Activated naive CD4-positive, alpha-beta T cell treated with anti-CD3 and anti-CD28 coated beads, Interleukin-2, amount 10 ng/mL, durations not matched to agents 7 days and 5 days (primary cell): ENCODE results near the gene STIP1.

Experiments
- CTCF ChIA-PET: fragments of 350-600 bp; sonication (Branson Sonifier 250); formaldehyde crosslinking; loops from one replicate; lab custom pipeline; 2021; ENCODE audit warnings: antibody characterized with exemption; lab: Charles Lee
- DNase-seq: peaks from one replicate; pipeline ENCODE4 v3.0.0-alpha.2; 2020
- H3K27ac Mint-ChIP-seq: one replicate; pipeline ENCODE4 v1.8.0; 2021; ENCODE audit warnings: mild to moderate bottlenecking, moderate library complexity, mixed read lengths
- H3K27me3 Mint-ChIP-seq: one replicate; pipeline ENCODE4 v1.8.0; 2021; ENCODE audit warnings: mild to moderate bottlenecking, mixed read lengths
- H3K36me3 Mint-ChIP-seq: one replicate; pipeline ENCODE4 v1.8.0; 2021; ENCODE audit warnings: mixed read lengths
- H3K4me1 Mint-ChIP-seq: one replicate; pipeline ENCODE4 v1.8.0; 2021; ENCODE audit warnings: mixed read lengths
- H3K4me3 Mint-ChIP-seq: one replicate; pipeline ENCODE4 v1.8.0; 2021; ENCODE audit warnings: mild to moderate bottlenecking, moderate library complexity, mixed read lengths
- H3K9me3 Mint-ChIP-seq: one replicate; pipeline ENCODE4 v1.8.0; 2021; ENCODE audit warnings: mixed read lengths

STIP1 gene

DNA sequence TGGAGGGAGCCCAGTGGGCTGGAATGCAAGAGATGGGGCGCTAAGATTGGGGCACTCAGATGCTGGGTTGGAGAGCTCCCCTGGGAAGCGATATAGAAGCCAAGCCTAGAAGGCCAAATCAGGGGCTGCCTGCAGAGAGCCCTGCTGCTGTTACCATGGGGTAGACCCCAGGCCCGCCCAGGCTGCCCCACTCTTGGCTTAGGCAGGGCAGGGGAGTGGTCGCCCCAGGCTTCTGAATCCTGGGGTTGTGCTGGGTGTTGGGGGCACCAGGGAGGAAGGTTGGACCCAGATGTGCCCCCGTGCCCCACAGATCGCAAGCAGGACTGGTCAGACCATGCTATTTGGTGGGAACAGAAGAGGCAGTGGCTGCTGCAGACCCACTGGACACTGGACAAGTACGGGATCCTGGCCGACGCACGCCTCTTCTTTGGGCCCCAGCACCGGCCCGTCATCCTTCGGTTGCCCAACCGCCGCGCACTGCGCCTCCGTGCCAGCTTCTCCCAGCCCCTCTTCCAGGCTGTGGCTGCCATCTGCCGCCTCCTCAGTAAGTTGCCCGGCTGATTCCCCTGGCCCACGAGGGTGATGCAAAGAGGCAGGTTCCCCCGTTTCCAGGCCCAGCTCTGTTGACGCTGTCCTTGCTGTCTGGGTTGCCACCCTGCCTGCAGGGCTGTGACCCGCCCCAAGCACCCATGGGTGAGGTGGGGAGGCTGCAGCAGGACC, 24.5 kb downstream of the STIP1 start:
- H3K4me3 Mint-ChIP-seq, result no peak overlapping the region
- no peaks in the 10 kb centered on the region for H3K9me3 Mint-ChIP-seq
- H3K4me1 Mint-ChIP-seq, result peaks cover 49% of the 10 kb centered on the region
- H3K27ac Mint-ChIP-seq, result peak overlapping the region; percentile 24
- DNase-seq, result no peak
- CTCF ChIA-PET, result interaction anchor here (1.8 kb wide), 1 partner anchor 16 kb away, joined by 7 read pairs; the partner anchor contains the start of genes NUDT22 and TRPT1
- no peaks in the 10 kb centered on the region for H3K27me3 Mint-ChIP-seq
- H3K36me3 Mint-ChIP-seq, result peaks cover 49% of the 10 kb centered on the region

DNA sequence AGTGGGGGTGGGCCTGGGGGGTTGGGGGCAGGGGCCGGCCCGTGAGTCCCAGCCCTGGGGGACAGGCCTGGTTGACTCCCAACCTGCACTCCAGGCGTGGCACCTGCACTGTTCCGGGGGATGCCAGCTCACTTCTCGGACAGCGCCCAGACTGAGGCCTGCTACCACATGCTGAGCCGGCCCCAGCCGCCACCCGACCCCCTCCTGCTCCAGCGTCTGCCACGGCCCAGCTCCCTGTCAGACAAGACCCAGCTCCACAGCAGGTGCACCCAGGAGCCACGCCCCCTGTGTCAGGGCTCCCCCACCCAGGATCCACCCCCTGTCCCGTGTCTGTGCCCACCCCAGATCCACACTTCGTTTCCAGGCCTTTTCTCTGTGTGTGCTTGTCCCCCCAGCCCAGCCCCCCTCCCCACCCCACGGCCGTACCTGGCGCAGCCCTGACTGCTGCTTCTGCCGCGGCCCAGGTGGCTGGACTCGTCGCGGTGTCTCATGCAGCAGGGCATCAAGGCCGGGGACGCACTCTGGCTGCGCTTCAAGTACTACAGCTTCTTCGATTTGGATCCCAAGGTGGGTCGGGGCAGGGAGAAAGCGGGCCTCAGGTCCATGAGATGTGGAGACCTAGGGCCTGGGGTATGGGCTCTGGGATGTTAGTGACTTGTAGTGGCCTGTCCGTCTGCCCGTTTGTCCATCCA, 25.4 kb downstream of the STIP1 start:
- peak overlapping the region; percentile 42 for H3K27ac Mint-ChIP-seq
- no peak overlapping the region for H3K4me3 Mint-ChIP-seq
- CTCF ChIA-PET, result no interaction called here
- no peaks in the 10 kb centered on the region for H3K9me3 Mint-ChIP-seq
- H3K36me3 Mint-ChIP-seq, result peaks cover 51% of the 10 kb centered on the region
- H3K4me1 Mint-ChIP-seq, result peaks cover 40% of the 10 kb centered on the region
- no peak for DNase-seq
- no peaks in the 10 kb centered on the region for H3K27me3 Mint-ChIP-seq

GRCh38 chr11:64216879-64217278, 30.9 kb downstream of the STIP1 start:
- Mint-ChIP-seq H3K4me3 (no peak overlapping the region), H3K27me3 (no peaks in the 10 kb centered on the region), H3K27ac (no peak overlapping the region), H3K36me3 (peaks cover 38% of the 10 kb centered on the region), H3K9me3 (no peaks in the 10 kb centered on the region), H3K4me1 (peaks cover 13% of the 10 kb centered on the region)
- no peak for DNase-seq
- CTCF ChIA-PET, result interaction anchor here (5.1 kb wide), 1 partner anchor 10 kb away, joined by 28 read pairs; the partner anchor contains the start of gene FERMT3

GRCh38 chr11:64218628-64219353, 32.8 kb downstream of the STIP1 start:
- H3K36me3 Mint-ChIP-seq, result peaks cover 30% of the 10 kb centered on the region
- CTCF ChIA-PET, result interaction anchor here (5.1 kb wide), 1 partner anchor 12 kb away, joined by 28 read pairs; the partner anchor contains the start of gene FERMT3
- H3K4me3 Mint-ChIP-seq, result no peak overlapping the region
- DNase-seq, result no peak
- H3K27ac Mint-ChIP-seq, result no peak overlapping the region
- no peaks in the 10 kb centered on the region for H3K9me3 Mint-ChIP-seq
- peaks cover 8% of the 10 kb centered on the region for H3K4me1 Mint-ChIP-seq
- H3K27me3 Mint-ChIP-seq, result no peaks in the 10 kb centered on the region

- Mint-ChIP-seq H3K4me3 (no peak overlapping the region), H3K27me3 (no peaks in the 10 kb centered on the region), H3K4me1 (peaks cover 13% of the 10 kb centered on the region), H3K36me3 (peaks cover 28% of the 10 kb centered on the region), H3K27ac (no peak overlapping the region), H3K9me3 (no peaks in the 10 kb centered on the region)
- CTCF ChIA-PET, result interaction anchor here (5.1 kb wide), 1 partner anchor 13 kb away, joined by 28 read pairs; the partner anchor contains the start of gene FERMT3
- no peak for DNase-seq
These were observed 33.3 kb downstream of the STIP1 start for GRCh38 chr11:64219354-64219684.

DNA sequence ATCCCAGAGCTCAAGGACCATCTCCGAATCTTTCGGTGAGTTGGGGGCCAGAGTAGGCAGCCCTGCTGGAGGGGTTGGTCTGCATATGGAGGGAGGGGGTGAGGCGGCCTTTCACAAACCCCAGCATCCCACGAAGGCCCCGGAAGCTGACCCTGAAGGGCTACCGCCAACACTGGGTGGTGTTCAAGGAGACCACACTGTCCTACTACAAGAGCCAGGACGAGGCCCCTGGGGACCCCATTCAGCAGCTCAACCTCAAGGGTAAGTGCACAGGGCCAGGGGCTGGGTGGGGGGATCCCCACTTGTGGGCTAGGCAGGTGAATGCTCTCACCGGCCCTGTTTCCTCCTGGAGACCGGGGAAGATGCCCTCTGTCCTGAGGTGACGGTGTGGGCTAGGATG, 33.8 kb downstream of the STIP1 start:
- no peak for DNase-seq
- Mint-ChIP-seq H3K36me3 (peaks cover 28% of the 10 kb centered on the region), H3K27me3 (no peaks in the 10 kb centered on the region), H3K4me3 (no peak overlapping the region), H3K27ac (no peak overlapping the region), H3K4me1 (peaks cover 14% of the 10 kb centered on the region), H3K9me3 (no peaks in the 10 kb centered on the region)
- CTCF ChIA-PET, result interaction anchor here (5.1 kb wide), 1 partner anchor 13 kb away, joined by 28 read pairs; the partner anchor contains the start of gene FERMT3

GRCh38 chr11:64220271-64220670, 34.3 kb downstream of the STIP1 start:
- no peak for DNase-seq
- no peak overlapping the region for H3K4me3 Mint-ChIP-seq
- H3K27ac Mint-ChIP-seq, result no peak overlapping the region
- no peaks in the 10 kb centered on the region for H3K27me3 Mint-ChIP-seq
- H3K9me3 Mint-ChIP-seq, result no peaks in the 10 kb centered on the region
- CTCF ChIA-PET, result no interaction called here
- H3K36me3 Mint-ChIP-seq, result peaks cover 24% of the 10 kb centered on the region
- H3K4me1 Mint-ChIP-seq, result peaks cover 15% of the 10 kb centered on the region

- Mint-ChIP-seq H3K4me3 (no peak overlapping the region), H3K27ac (no peak overlapping the region), H3K36me3 (peaks cover 24% of the 10 kb centered on the region), H3K9me3 (no peaks in the 10 kb centered on the region), H3K4me1 (peaks cover 17% of the 10 kb centered on the region), H3K27me3 (no peaks in the 10 kb centered on the region)
- DNase-seq, result no peak
- CTCF ChIA-PET, result no interaction called here
These were observed 34.8 kb downstream of the STIP1 start for GRCh38 chr11:64220798-64221197.

DNA sequence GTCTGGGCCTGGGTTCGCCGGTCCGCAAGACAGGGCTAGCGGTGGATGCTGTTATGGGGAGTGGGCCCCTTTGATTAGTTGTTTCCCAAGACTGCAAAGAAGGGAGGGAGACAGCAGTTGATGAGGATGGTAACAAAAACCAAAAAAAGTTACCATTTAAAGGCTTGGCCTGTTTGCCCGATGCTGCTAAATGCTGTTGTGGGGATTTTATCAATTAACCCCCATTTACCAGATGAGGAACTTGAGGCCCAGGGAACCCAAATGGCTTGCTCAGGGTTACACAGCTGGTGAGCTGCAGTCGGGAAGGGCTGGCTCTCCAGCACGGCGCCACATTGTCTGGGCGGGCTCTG, 36.7 kb downstream of the STIP1 start:
- no peak for DNase-seq

GRCh38 chr11:64223001-64223651, 37.2 kb downstream of the STIP1 start:
- H3K27ac Mint-ChIP-seq, result no peak overlapping the region
- H3K9me3 Mint-ChIP-seq, result no peaks in the 10 kb centered on the region
- H3K4me3 Mint-ChIP-seq, result no peak overlapping the region
- peaks cover 29% of the 10 kb centered on the region for H3K4me1 Mint-ChIP-seq
- no peak for DNase-seq
- no peaks in the 10 kb centered on the region for H3K27me3 Mint-ChIP-seq
- CTCF ChIA-PET, result interaction anchor here (5.1 kb wide), 1 partner anchor 17 kb away, joined by 48 read pairs; the partner anchor contains the start of gene FERMT3
- H3K36me3 Mint-ChIP-seq, result peaks cover 16% of the 10 kb centered on the region

More for the DNA sequence above, 36.7 kb downstream of the STIP1 start:
- Mint-ChIP-seq H3K27me3 (no peaks in the 10 kb centered on the region), H3K27ac (peak overlapping the region; percentile 24), H3K36me3 (peaks cover 18% of the 10 kb centered on the region), H3K4me3 (no peak overlapping the region), H3K9me3 (no peaks in the 10 kb centered on the region), H3K4me1 (peaks cover 24% of the 10 kb centered on the region)
- CTCF ChIA-PET, result no interaction called here

GRCh38 chr11:64224151-64224890, 38.4 kb downstream of the STIP1 start:
- CTCF ChIA-PET, result interaction anchor here (1.8 to 5.1 kb wide), 2 partner anchors 18 to 21 kb away, joined by 6 to 48 read pairs; partner anchors contain the start of gene FERMT3
- peaks cover 12% of the 10 kb centered on the region for H3K36me3 Mint-ChIP-seq

DNA sequence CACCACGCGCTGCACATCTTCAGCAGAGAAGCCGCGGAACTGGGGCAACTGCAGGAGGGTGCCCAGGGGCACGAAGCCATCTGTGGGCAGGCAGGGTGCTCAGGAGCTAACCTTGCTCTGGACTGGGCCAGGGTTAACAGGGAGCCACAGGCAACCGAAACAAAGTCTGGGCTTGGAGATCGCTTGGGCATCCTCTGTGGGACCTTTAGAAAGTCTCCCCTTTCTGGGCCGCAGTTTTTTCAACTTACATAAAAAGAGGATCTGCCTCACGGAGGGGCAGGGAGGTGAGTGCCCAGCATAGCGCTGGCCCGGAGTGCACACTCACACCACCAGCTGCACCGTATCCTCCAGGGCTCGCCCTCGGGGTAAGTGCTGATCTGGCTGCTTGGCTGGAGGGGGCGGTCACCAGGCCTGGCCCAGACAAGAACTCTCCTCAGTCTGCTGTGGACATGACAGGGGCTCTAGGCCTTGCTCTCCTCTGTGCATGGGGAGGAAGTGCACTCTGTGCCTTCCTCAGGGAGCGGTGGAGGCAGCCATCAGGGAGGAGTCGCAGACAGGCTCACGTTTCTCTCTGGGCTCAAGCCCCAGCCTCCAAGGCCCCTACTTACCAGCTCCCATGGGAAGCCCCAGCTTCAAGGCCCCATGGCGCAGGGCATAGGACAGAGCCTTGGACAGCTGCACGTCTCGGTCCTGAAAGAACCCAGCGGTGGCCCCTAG, 39.1 kb downstream of the STIP1 start:
- Mint-ChIP-seq H3K27me3 (no peaks in the 10 kb centered on the region), H3K27ac (peak overlapping the region; percentile 87), H3K4me1 (peaks cover 44% of the 10 kb centered on the region), H3K4me3 (peak overlapping the region; percentile 86), H3K36me3 (peaks cover 15% of the 10 kb centered on the region), H3K9me3 (no peaks in the 10 kb centered on the region)
- CTCF ChIA-PET, result interaction anchor here (1.6 to 5.1 kb wide), 3 partner anchors 16 to 20 kb away, joined by 6 to 48 read pairs (median 7); partner anchors contain the start of genes FERMT3 and FKBP2
- DNase-seq, result no peak

More at GRCh38 chr11:64224151-64224890, 38.4 kb downstream of the STIP1 start:
- H3K4me3 Mint-ChIP-seq, result peak overlapping the region; percentile 86
- H3K9me3 Mint-ChIP-seq, result no peaks in the 10 kb centered on the region
- no peak for DNase-seq
- H3K4me1 Mint-ChIP-seq, result peaks cover 37% of the 10 kb centered on the region
- H3K27me3 Mint-ChIP-seq, result no peaks in the 10 kb centered on the region
- no peak overlapping the region for H3K27ac Mint-ChIP-seq
